Activated B cell treated with CpG ODN at 0.5 μM for 24 hours (primary cell): ENCODE results near the gene AUTS2. TPM values are rescaled to one million over a fixed set of nuclear protein-coding genes. Genes with fewer than 3 reads are reported as not detected.

ENCODE experiments used
- ATAC-seq: fragments of 200-7000 bp; cut with Tn5 transposase; one replicate; pipeline ENCODE4 v1.10.0; 2021; ENCODE audit warnings: low read depth, mild to moderate bottlenecking, moderate library complexity
- CTCF ChIA-PET: fragments of 350-600 bp; sonication (Branson Sonifier 250); formaldehyde crosslinking; loops from one replicate; lab custom pipeline; 2021; ENCODE audit warnings: antibody characterized with exemption; lab: Charles Lee
- POLR2A ChIA-PET: fragments of 350-600 bp; sonication (Branson Sonifier 250); formaldehyde crosslinking; loops from one replicate; lab custom pipeline; 2021; ENCODE audit warnings: antibody characterized with exemption; lab: Charles Lee
- DNase-seq: peaks from one replicate; pipeline ENCODE4 v3.0.0; 2022
- H3K27ac Mint-ChIP-seq: one replicate; pipeline ENCODE4 v1.8.0; 2020; ENCODE audit warnings: mixed read lengths
- H3K27me3 Mint-ChIP-seq: one replicate; pipeline ENCODE4 v1.8.0; 2021; ENCODE audit warnings: mixed read lengths
- H3K36me3 Mint-ChIP-seq: one replicate; pipeline ENCODE4 v1.8.0; 2021; ENCODE audit warnings: low read depth, mixed read lengths
- H3K4me1 Mint-ChIP-seq: one replicate; pipeline ENCODE4 v1.8.0; 2021; ENCODE audit warnings: mixed read lengths
- H3K4me3 Mint-ChIP-seq: one replicate; pipeline ENCODE4 v1.8.0; 2020; ENCODE audit warnings: mild to moderate bottlenecking, mixed read lengths
- H3K9me3 Mint-ChIP-seq: one replicate; pipeline ENCODE4 v1.8.0; 2020; ENCODE audit warnings: mixed read lengths
- intact Hi-C: fragments of 100-400 bp; cut with micrococcal nuclease; formaldehyde crosslinking; loops from one replicate; pipeline ENCODE4 v1.15.1; 2024
- total RNA-seq: library from RNA; stranded (reverse); gene quantifications from 2 replicates; pipeline ENCODE4 v1.2.3, GENCODE V29; 2022
- TF ChIP-seq, protein P1 (sequence below): fragments of 200-600 bp; IDR thresholded peaks from one replicate; pipeline ENCODE4 v1.8.0; 2022; ENCODE audit warnings: antibody characterized with exemption, mild to moderate bottlenecking

Gene AUTS2
- total RNA-seq, 1 donor from 2014 or later, result 15.9 TPM

GRCh38 chr7:69619635-69620034, 21.4 kb downstream of the AUTS2 start:
- TF ChIP-seq, protein P1, sequence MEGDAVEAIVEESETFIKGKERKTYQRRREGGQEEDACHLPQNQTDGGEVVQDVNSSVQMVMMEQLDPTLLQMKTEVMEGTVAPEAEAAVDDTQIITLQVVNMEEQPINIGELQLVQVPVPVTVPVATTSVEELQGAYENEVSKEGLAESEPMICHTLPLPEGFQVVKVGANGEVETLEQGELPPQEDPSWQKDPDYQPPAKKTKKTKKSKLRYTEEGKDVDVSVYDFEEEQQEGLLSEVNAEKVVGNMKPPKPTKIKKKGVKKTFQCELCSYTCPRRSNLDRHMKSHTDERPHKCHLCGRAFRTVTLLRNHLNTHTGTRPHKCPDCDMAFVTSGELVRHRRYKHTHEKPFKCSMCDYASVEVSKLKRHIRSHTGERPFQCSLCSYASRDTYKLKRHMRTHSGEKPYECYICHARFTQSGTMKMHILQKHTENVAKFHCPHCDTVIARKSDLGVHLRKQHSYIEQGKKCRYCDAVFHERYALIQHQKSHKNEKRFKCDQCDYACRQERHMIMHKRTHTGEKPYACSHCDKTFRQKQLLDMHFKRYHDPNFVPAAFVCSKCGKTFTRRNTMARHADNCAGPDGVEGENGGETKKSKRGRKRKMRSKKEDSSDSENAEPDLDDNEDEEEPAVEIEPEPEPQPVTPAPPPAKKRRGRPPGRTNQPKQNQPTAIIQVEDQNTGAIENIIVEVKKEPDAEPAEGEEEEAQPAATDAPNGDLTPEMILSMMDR, result no peak
- CTCF ChIA-PET, result no interaction called here
- peaks cover 10% of the 10 kb centered on the region for H3K4me1 Mint-ChIP-seq
- ATAC-seq (no peak), DNase-seq (no peak)
- H3K9me3 Mint-ChIP-seq, result no peaks in the 10 kb centered on the region
- intact Hi-C loops, result no loop called here
- no peak overlapping the region for H3K4me3 Mint-ChIP-seq
- no peaks in the 10 kb centered on the region for H3K36me3 Mint-ChIP-seq
- POLR2A ChIA-PET, result no interaction called here
- H3K27ac Mint-ChIP-seq, result no peak overlapping the region
- H3K27me3 Mint-ChIP-seq, result no peaks in the 10 kb centered on the region

DNA sequence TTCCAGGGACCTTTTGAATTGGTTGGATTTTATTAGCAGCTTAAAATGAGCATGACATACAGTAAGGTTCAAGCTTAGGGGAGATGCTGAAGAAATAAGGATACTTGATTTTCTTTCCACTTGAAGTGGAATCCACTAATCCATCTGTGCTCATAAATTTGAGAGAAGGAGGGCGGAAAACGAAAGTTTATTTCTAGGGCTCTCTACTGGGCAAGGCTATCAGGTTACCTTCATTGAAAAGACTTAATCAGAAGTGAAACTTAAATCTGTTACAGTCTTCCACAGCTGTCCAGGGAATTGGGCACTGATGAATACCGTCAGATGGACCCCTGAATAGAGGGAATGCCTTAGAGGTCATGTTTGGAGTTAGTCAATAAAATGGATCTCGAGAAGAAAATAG, 21.8 kb downstream of the AUTS2 start:
- DNase-seq, result no peak
- Mint-ChIP-seq H3K4me1 (peaks cover 10% of the 10 kb centered on the region), H3K4me3 (no peak overlapping the region), H3K27me3 (no peaks in the 10 kb centered on the region), H3K36me3 (no peaks in the 10 kb centered on the region), H3K27ac (no peak overlapping the region), H3K9me3 (no peaks in the 10 kb centered on the region)
- intact Hi-C loops, result no loop called here
- ChIA-PET CTCF (no interaction called here), POLR2A (no interaction called here)
- no peak for ATAC-seq
- TF ChIP-seq, protein P1, result no peak

GRCh38 chr7:69620650-69621049, 22.4 kb downstream of the AUTS2 start:
- no peak overlapping the region for H3K4me3 Mint-ChIP-seq
- H3K9me3 Mint-ChIP-seq, result no peaks in the 10 kb centered on the region
- ATAC-seq (no peak), DNase-seq (no peak)
- H3K27ac Mint-ChIP-seq, result no peak overlapping the region
- peaks cover 10% of the 10 kb centered on the region for H3K4me1 Mint-ChIP-seq
- H3K27me3 Mint-ChIP-seq, result no peaks in the 10 kb centered on the region
- no peaks in the 10 kb centered on the region for H3K36me3 Mint-ChIP-seq
- POLR2A ChIA-PET, result no interaction called here
- intact Hi-C loops, result no loop called here
- TF ChIP-seq, protein P1, result no peak
- CTCF ChIA-PET, result no interaction called here

- no peak overlapping the region for H3K27ac Mint-ChIP-seq
- H3K36me3 Mint-ChIP-seq, result no peaks in the 10 kb centered on the region
- TF ChIP-seq, protein P1, result no peak
- POLR2A ChIA-PET, result no interaction called here
- DNase-seq (no peak), ATAC-seq (no peak)
- peaks cover 10% of the 10 kb centered on the region for H3K4me1 Mint-ChIP-seq
- no peak overlapping the region for H3K4me3 Mint-ChIP-seq
- H3K27me3 Mint-ChIP-seq, result no peaks in the 10 kb centered on the region
- CTCF ChIA-PET, result no interaction called here
- H3K9me3 Mint-ChIP-seq, result no peaks in the 10 kb centered on the region
- intact Hi-C loops, result loop anchor here (2.0 kb wide), 1 partner anchor 13 kb away; no protein-coding TSS in a partner anchor
Observed at GRCh38 chr7:69622014-69622835, 23.9 kb downstream of the AUTS2 start.

GRCh38 chr7:69622960-69623359, 24.7 kb downstream of the AUTS2 start:
- ChIA-PET POLR2A (no interaction called here), CTCF (no interaction called here)
- no peaks in the 10 kb centered on the region for H3K9me3 Mint-ChIP-seq
- TF ChIP-seq, protein P1, result no peak
- H3K36me3 Mint-ChIP-seq, result no peaks in the 10 kb centered on the region
- DNase-seq (no peak), ATAC-seq (no peak)
- intact Hi-C loops, result loop anchor here (2.0 kb wide), 1 partner anchor 14 kb away; no protein-coding TSS in a partner anchor
- no peak overlapping the region for H3K27ac Mint-ChIP-seq
- H3K4me1 Mint-ChIP-seq, result peaks cover 8% of the 10 kb centered on the region
- H3K27me3 Mint-ChIP-seq, result no peaks in the 10 kb centered on the region
- H3K4me3 Mint-ChIP-seq, result no peak overlapping the region
